ENCODE data around the gene STAT5B.

GRCh38 chr17:42191275-42191608, 84.9 kb downstream of the STAT5B start:
- TF ChIP-seq POLR2AphosphoS5 (IDR thresholded peaks at IDR 0.05; ENCODE audit: low read depth, low read length) (no peak), POLR2A (IDR thresholded peaks at IDR 0.05; ENCODE audit: low read depth, low read length) (no peak), TAF1 (IDR thresholded peaks at IDR 0.05; ENCODE audit: borderline replicate concordance, low read depth, low read length) (no peak)

Measured in GM12892 (cell line).